Stimulated activated CD4-positive, alpha-beta T cell treated with anti-CD3 and anti-CD28 coated beads, Interleukin-1b, Interleukin-23, amount 100 ng/mL, for 24 hours (primary cell): ENCODE results near the gene SLC16A10.
"Not testable (repeated sequence)": the region's sequence is repeated elsewhere in the genome, so short reads cannot be mapped to it uniquely, and the experiment has no call there.

ENCODE experiments used
- DNase-seq, 4 experiments: peaks; one replicate each; pipeline ENCODE4 v3.0.0-alpha.2; 2020; ENCODE audit warnings: low read depth in 4 of 4, low spot score in 1 of 4

SLC16A10 gene

GRCh38 chr6:111255838-111256237 is 168.5 kb downstream of the SLC16A10 start:
- DNase-seq, result not testable (repeated sequence)

GRCh38 chr6:111256646-111257045 is 169.3 kb downstream of the SLC16A10 start:
- no peak for DNase-seq

- no peak for DNase-seq
Measured at GRCh38 chr6:111258010-111258409, 170.7 kb downstream of the SLC16A10 start.

GRCh38 chr6:111258615-111259088 is 171.3 kb downstream of the SLC16A10 start:
- no peak for DNase-seq

- peak; percentile 96 to 99 (median 98) for DNase-seq
Measured at GRCh38 chr6:111259089-111259831, 172.0 kb downstream of the SLC16A10 start.

- no peak for DNase-seq
Measured at GRCh38 chr6:111260570-111261298, 173.4 kb downstream of the SLC16A10 start.

- DNase-seq, result peak in 1 of 4 experiments; percentile 2
Measured at GRCh38 chr6:111263837-111264236, 176.5 kb downstream of the SLC16A10 start.

GRCh38 chr6:111265842-111266241 is 178.5 kb downstream of the SLC16A10 start:
- no peak for DNase-seq

GRCh38 chr6:111266276-111266675 is 179.0 kb downstream of the SLC16A10 start:
- DNase-seq, result no peak

GRCh38 chr6:111267764-111268333 is 180.5 kb downstream of the SLC16A10 start:
- DNase-seq, result no peak

GRCh38 chr6:111269401-111269970 is 182.2 kb downstream of the SLC16A10 start:
- no peak for DNase-seq

GRCh38 chr6:111270121-111270520 is 182.8 kb downstream of the SLC16A10 start:
- DNase-seq, result no peak

GRCh38 chr6:111274593-111275217 is 187.4 kb downstream of the SLC16A10 start:
- DNase-seq, result no peak

GRCh38 chr6:111276335-111276734 is 189.0 kb downstream of the SLC16A10 start:
- DNase-seq, result no peak

- no peak for DNase-seq
Measured at GRCh38 chr6:111276736-111277135, 189.4 kb downstream of the SLC16A10 start.

- no peak for DNase-seq
Measured at GRCh38 chr6:111277819-111278218, 190.5 kb downstream of the SLC16A10 start.

- DNase-seq, result no peak
Measured at GRCh38 chr6:111278731-111279130, 191.4 kb downstream of the SLC16A10 start.

- DNase-seq, result no peak
Measured at GRCh38 chr6:111280445-111280955, 193.2 kb downstream of the SLC16A10 start.
